HS-27A (cell line): ENCODE data around the gene PKP2.
"Not testable (repeated sequence)": the region's sequence is repeated elsewhere in the genome, so short reads cannot be mapped to it uniquely, and the experiment has no call there.

Experiments
- DNase-seq: peaks from one replicate; pipeline ENCODE4 v3.0.0-alpha.2; 2012; ENCODE audit warnings: low read depth, missing footprints

Gene PKP2

DNA sequence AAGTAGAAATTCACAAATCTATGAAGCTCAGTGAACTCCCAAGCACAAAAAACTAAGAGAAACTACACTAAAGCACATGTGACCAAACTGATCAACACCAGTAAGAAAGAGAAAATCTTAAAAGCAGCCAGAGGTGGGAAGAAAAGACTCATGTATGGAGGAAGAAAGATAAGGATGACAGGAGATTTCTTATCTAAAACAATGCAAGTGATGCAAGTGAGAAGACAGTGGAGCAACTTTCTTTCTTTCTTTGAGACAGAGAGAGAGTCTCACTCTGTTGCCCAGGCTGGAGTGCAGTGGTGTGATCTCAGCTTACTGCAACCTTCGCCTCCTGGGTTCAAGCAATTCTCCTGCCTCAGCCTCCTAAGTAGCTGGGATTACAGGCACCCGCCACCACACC is 34.9 kb downstream of the PKP2 start:
- DNase-seq = not testable (repeated sequence)

- DNase-seq = no peak
Observed at GRCh38 chr12:32860192-32860591, 36.4 kb downstream of the PKP2 start.

DNA sequence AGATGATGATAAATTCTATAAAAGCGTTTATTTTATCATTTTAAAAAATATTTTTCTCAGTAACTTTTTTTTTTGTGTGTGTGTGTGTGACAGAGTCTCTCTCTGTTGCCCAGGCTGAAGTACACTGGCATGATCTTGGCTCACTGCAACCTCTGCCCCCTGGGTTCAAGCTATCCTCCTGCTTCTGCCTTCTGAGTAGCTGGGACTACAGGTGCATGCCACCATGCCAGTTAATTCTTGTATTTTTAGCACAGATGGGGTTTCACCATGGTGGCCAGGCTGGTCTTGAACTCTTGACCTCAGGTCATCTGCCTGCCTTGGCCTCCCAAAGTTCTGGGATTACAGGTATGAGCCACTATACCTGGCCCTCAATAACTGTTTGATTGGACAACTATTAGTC is 37.2 kb downstream of the PKP2 start:
- no peak for DNase-seq

DNA sequence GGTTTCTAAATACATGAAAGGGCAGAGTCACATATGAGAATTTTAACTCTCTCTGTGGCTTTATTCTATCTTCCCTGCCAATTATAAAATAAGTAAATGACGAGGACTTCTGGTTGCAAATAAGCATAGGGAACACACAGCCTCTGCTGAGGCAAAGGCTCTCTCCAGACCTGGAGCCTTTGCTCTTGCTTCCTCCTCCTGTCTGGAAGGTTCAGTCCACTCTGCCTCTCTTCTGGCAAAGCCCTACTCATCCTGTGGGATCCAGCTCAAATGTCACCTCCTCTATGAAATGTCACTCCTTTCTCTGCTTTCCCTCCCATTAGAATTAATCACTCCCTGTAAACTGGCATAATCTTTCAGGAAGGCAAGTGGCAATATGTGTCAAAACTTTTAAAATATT is 41.9 kb downstream of the PKP2 start:
- DNase-seq = no peak

DNA sequence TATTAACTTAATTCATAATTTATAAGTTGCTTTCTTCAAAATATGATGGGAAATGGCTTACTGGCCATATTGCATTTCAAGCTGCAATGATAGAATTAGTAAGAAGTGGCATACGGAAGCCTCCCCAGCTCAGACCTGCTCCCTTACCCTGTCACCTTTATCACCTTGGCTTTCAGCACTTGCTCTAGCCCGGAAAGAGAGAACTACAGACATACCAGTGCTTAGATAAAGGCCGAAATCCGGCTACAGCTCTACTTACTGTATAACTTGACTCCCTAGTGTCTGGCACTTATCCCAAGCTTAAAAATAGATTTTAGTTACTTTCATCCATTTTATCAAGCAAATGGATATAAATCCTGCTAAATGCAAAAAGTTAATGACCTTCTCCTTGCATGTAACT is 42.5 kb downstream of the PKP2 start:
- DNase-seq = no peak

DNA sequence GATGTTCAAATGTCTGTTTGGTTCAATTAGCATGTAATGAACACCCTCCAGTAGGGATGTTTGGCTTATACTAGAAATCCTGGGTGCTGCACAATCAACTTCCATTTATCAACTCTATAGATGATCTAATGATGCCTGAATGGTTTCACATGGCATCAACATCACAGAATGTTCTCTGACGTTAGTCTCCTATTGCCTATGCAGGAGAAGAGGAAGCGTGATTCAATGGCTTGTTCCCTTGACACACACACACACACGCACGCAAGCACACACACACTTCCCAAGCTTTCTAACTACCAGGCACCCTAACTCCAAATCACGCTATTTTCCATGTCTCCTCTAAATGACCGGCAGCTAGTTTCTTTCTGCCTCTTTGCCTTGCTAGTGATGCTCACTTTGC is 49.3 kb downstream of the PKP2 start:
- DNase-seq = no peak

DNA sequence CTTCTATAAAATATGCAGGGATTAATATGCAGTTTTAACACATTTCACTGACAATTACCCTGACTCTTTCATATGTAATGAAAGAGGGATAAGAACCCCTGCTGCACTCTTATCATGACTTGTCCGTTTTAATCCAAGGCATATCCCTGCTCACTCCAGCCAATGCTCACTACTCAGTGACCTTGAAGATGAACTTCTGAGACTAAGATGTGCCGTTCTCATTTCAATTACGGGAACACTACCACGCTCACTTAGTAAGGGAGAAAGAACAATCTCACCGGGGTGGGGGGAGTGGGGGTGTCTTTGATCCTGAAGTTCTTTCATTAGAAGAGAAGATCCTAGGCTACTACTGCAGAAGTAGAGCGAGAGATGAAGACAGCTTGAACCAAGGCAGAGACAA is 50.5 kb downstream of the PKP2 start:
- DNase-seq = no peak

DNA sequence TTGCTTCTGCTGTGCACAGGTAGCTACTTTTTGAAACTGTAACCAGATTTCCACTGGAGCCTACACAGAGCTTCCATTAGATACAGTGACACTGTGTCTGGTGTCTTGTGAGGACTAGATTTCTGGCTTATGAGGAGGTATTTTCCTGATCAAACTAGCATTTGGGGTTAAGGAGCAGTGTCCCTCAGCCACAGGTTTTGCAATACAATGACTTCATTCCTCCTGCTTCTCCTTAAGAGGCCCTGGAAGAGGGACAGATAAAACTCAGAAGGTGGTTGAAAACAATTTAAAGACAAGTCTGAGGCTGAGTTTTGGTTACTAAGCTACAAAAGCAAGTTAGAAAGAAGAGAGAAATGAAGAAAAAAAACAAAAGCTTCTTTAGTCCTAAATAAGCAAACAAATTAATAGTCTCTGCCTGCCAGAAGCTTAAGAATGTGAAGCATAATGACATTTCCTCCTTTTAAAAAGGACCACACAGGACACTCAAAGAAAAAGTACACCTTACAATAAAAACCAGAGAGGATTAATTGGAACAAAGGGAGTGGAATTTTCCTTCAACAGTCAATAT is 53.0 kb downstream of the PKP2 start:
- no peak for DNase-seq

GRCh38 chr12:32841061-32841460 is 55.5 kb downstream of the PKP2 start:
- peak; percentile 77 for DNase-seq

DNA sequence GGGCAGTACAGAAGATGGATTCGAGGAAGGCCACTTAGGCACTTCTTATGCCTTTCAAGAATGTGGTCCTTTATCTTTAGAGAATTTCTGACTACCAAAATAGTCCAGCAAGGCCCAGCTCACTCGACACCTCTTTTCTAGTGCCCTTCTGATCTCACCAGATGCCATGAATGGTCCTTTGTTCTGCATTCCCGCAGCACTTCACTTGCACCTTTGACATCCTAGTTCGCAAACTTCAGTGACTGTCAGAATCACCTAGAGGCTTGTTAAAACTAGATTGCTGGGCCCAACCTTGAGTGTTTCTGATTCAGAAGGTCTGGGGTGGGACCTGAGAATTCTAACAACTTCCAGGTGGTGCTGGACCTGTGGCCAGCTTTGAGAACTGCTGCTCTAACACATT is 56.7 kb downstream of the PKP2 start:
- DNase-seq = no peak

- no peak for DNase-seq
Observed at GRCh38 chr12:32837974-32838373, 58.6 kb downstream of the PKP2 start.

DNA sequence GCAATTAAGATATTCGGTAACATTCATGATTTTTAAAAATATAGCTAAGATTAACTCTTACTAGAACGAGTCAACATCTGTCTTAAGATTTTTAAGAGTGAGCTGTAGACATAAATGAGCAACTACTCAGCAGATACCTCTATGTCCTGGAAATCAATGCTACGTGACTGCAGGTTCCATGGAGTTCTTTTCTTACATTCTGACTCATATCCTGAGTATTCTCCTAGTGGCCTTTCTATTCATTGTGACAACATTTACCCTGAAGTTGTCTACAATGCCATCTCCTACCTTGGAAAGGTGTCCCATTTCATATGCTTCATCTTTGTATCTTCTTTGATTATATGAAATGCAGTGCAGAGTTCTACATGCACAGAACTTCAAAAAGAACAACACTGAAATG is 59.9 kb downstream of the PKP2 start:
- no peak for DNase-seq

DNA sequence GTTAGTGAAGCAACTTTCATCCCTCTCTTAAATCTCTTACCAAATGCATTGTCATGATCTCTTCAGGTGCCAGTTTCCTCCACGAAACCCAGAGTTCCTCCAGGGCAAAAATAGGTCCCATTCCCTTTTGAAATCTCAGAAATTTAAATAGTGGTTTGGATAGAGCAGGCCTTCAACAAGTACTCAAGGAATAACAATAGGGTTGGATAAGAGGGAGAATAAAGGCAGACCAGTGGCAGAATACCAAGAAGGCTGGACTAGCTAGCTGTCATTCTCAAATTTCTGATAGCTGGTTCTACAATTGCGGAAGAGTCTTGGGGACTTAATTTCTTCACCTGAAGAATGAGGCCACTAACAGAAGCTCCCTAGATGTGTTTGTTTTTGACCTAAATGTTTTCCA is 62.5 kb downstream of the PKP2 start:
- DNase-seq = no peak

- DNase-seq = no peak
Observed at GRCh38 chr12:32828552-32828951, 68.0 kb downstream of the PKP2 start.

- no peak for DNase-seq
Observed at GRCh38 chr12:32828120-32828519, 68.5 kb downstream of the PKP2 start.

DNA sequence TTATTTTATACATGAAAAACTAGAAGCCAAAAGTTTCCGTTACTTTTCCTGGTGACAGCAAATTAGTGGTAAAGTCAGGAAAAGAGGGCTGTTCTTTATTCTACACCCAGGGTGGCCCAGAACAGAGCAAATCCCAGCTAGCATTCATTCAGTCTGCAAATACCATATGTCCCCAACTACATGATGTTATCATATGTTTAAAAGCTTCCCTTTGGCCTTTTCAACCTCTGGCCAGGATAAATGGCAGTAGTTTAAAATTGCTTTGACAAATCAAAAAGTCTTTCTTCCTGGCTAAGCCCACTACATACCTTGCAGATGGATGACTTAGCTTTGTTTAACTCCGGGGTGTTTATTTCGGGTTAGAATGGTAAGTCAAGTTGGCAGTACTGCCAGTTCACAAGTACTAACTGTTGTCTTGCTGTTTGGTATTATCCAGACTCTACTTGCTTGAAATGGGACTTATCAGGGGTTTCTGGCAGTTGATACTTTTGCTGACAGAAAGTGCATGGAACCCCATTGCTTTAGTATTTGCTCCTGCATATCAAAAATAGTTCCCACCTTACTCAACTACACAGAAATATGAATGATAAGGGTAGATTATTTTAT is 69.7 kb downstream of the PKP2 start:
- DNase-seq = no peak

- no peak for DNase-seq
Observed at GRCh38 chr12:32824596-32824995, 72.0 kb downstream of the PKP2 start.

DNA sequence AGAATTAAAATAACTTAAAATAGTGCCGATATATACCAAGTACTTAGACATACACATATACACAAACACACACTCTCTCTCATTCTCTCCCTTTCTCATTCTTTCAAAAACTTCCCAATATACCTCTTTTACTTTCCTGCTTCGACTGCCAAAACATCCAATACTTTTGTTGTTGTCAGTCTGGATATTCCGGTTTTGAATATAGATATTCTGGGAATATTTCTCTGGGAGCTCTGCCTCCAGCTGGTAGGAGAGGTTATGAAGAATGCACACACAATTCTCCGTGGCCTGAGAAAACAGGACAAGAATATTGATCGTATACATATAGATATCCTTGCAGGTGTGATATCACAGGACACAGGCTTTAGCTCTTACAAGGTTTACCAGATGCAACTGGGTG is 74.2 kb downstream of the PKP2 start:
- DNase-seq = no peak

GRCh38 chr12:32821710-32822109 is 74.9 kb downstream of the PKP2 start:
- peak; percentile 51 for DNase-seq

DNA sequence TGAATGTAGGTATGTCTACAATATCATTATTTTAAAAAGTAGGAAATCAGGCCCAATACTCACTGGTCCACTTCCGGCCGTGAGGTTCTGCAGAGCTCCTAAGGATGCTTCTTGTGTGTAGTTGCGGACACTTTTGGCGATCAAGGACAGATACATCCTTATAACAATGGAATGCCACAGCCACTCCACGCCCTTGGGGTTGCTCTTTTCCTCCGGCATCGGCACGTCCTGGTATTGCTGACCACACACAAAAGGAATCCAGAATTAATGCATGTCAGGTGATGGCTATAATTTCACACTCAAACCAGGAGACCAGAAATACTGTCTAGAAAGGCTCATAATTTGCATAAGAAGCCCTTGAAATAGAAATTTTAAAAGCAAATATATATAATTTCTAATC is 75.3 kb downstream of the PKP2 start:
- peak; percentile 92 for DNase-seq

DNA sequence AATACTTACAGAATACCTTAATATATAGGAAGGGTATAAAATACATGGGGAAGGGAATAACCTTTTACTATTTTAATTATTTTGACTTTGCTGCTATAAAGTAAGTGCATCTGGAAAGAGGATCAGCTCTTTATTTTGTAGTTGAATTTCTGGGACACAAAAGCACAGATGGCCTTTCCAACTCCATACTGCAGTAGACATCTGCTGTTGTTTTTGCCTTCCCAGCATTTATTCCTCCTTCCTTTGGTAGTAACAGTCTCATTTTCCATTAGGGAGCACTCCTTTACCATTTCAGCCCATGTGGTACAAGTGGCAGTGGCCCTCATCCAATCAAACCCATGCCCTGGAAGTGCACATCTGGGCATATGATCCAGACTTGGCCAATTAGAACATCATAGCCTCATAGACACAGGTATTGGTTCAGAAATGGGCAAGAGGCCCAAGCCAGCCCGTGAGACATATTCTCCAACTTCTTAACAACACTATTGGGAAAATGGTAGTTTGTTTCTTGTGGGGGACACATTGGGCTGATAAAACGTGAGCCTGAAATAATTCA is 76.1 kb downstream of the PKP2 start:
- no peak for DNase-seq

DNA sequence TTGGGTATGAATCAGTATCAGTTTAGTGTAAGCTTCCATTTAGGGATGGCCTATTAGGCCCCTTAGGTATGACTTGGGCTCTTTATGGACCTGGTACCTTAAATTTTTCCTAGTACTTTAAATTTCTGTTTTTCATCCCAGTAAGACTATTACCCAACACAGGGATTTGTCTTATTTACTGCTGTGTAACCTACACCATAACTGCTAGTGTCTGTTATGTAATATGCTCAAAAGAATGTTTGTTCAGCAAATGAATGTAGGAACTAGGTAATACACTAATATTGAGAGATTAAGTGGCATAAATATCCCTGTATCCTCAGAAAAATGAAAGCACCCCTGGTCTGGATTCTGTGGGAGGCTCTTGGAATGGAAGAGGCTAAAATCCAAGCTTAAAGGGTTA is 77.2 kb downstream of the PKP2 start:
- DNase-seq = no peak

GRCh38 chr12:32811686-32812392 is 84.7 kb downstream of the PKP2 start:
- DNase-seq = peak; percentile 54

DNA sequence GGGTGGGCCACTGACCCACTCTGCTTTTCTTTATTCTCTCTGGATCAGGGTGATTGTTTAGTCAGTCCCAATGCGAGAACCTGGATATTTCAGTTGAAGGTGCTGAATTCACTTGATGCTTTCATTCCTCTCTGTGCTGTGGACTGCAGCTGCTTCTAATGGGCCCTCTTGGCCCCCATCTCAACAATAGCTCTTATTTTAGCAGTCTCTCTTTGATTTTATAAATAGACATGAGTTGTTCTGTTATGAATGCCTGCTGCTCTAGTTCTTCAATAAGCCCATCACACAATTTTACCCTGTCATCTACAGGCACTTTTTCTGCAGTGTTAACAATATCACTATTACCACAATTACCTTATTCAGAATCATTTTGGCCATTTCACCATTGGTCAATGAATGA is 86.7 kb downstream of the PKP2 start:
- no peak for DNase-seq
